ENCODE results near the gene RAPGEF5.

Gene RAPGEF5

GRCh38 chr7:22316914-22317313 is 40.0 kb downstream of the RAPGEF5 start:
- DNase-seq (ENCODE audit: low read depth in 2 of 2) = no peak

- DNase-seq (ENCODE audit: low read depth in 2 of 2) = no peak
Measured at GRCh38 chr7:22307816-22308215, 49.1 kb downstream of the RAPGEF5 start.

GRCh38 chr7:22305706-22306105 is 51.2 kb downstream of the RAPGEF5 start:
- DNase-seq (ENCODE audit: low read depth in 2 of 2) = no peak

- DNase-seq (ENCODE audit: low read depth in 2 of 2) = no peak
Measured at GRCh38 chr7:22302951-22303423, 54.0 kb downstream of the RAPGEF5 start.

GRCh38 chr7:22302193-22302592 is 54.8 kb downstream of the RAPGEF5 start:
- no peak for DNase-seq (ENCODE audit: low read depth in 2 of 2)

- DNase-seq (ENCODE audit: low read depth in 2 of 2) = no peak
Measured at GRCh38 chr7:22301790-22302189, 55.2 kb downstream of the RAPGEF5 start.

- no peak for DNase-seq (ENCODE audit: low read depth in 2 of 2)
Measured at GRCh38 chr7:22300839-22301238, 56.1 kb downstream of the RAPGEF5 start.

- no peak for DNase-seq (ENCODE audit: low read depth in 2 of 2)
Measured at GRCh38 chr7:22296916-22297315, 60.0 kb downstream of the RAPGEF5 start.

GRCh38 chr7:22296265-22296566 is 60.7 kb downstream of the RAPGEF5 start:
- no peak for DNase-seq (ENCODE audit: low read depth in 2 of 2)

- no peak for DNase-seq (ENCODE audit: low read depth in 2 of 2)
Measured at GRCh38 chr7:22295402-22296264, 61.3 kb downstream of the RAPGEF5 start.

GRCh38 chr7:22292531-22292930 is 64.4 kb downstream of the RAPGEF5 start:
- DNase-seq (ENCODE audit: low read depth in 2 of 2) = no peak

- no peak for DNase-seq (ENCODE audit: low read depth in 2 of 2)
Measured at GRCh38 chr7:22291977-22292376, 65.0 kb downstream of the RAPGEF5 start.

- DNase-seq (ENCODE audit: low read depth in 2 of 2) = no peak
Measured at GRCh38 chr7:22288202-22288601, 68.8 kb downstream of the RAPGEF5 start.

GRCh38 chr7:22287412-22287811 is 69.5 kb downstream of the RAPGEF5 start:
- DNase-seq (ENCODE audit: low read depth in 2 of 2) = no peak

- DNase-seq (ENCODE audit: low read depth in 2 of 2) = no peak
Measured at GRCh38 chr7:22286436-22286835, 70.5 kb downstream of the RAPGEF5 start.

GRCh38 chr7:22281481-22281880 is 75.5 kb downstream of the RAPGEF5 start:
- no peak for DNase-seq (ENCODE audit: low read depth in 2 of 2)

GRCh38 chr7:22280031-22280430 is 76.9 kb downstream of the RAPGEF5 start:
- no peak for DNase-seq (ENCODE audit: low read depth in 2 of 2)

GRCh38 chr7:22278660-22279059 is 78.3 kb downstream of the RAPGEF5 start:
- no peak for DNase-seq (ENCODE audit: low read depth in 2 of 2)

GRCh38 chr7:22277375-22277774 is 79.6 kb downstream of the RAPGEF5 start:
- no peak for DNase-seq (ENCODE audit: low read depth in 2 of 2)

GRCh38 chr7:22275661-22276060 is 81.3 kb downstream of the RAPGEF5 start:
- DNase-seq (ENCODE audit: low read depth in 2 of 2) = no peak

GRCh38 chr7:22271311-22271710 is 85.6 kb downstream of the RAPGEF5 start:
- no peak for DNase-seq (ENCODE audit: low read depth in 2 of 2)

- no peak for DNase-seq (ENCODE audit: low read depth in 2 of 2)
Measured at GRCh38 chr7:22270371-22270770, 86.6 kb downstream of the RAPGEF5 start.

GRCh38 chr7:22269963-22270362 is 87.0 kb downstream of the RAPGEF5 start:
- no peak for DNase-seq (ENCODE audit: low read depth in 2 of 2)

GRCh38 chr7:22268884-22269421 is 88.0 kb downstream of the RAPGEF5 start:
- no peak for DNase-seq (ENCODE audit: low read depth in 2 of 2)
